Transverse colon (tissue), 4 donors: Measurements from ENCODE around the gene TPST2. TPM values are rescaled to one million over a fixed set of nuclear protein-coding genes. Genes with fewer than 3 reads are reported as not detected.

Experiments used
- DNase-seq: peaks from one replicate; pipeline ENCODE4 v3.0.0-alpha.2; 2019
- H3K27ac ChIP-seq, 4 donors: fragments of 200-600 bp; sonication (generic); 2 replicates each; pipeline ENCODE4 v1.5.1; 2016 to 2018; ENCODE audit warnings: inconsistent platforms in 4 of 4
- H3K27me3 ChIP-seq: fragments of 200-600 bp; sonication (generic); 2 replicates; pipeline ENCODE4 v1.5.1; 2017; ENCODE audit warnings: inconsistent platforms
- H3K36me3 ChIP-seq, 4 donors: fragments of 200-600 bp; sonication (generic); 2 replicates each; pipeline ENCODE4 v1.5.1; 2017 to 2019; ENCODE audit warnings: inconsistent platforms in 4 of 4
- H3K4me1 ChIP-seq, 4 donors: fragments of 200-600 bp; sonication (generic); 2 replicates each; pipeline ENCODE4 v1.5.1; 2017 to 2020; ENCODE audit warnings: inconsistent platforms in 4 of 4
- H3K4me3 ChIP-seq, 4 donors: fragments of 200-600 bp; sonication (generic); 1 replicate in 1 of 4; 2 replicates in 3 of 4; pipeline versions ENCODE4 v1.5.1 to v1.6.1; 2017 to 2019; ENCODE audit warnings: inconsistent platforms in 4 of 4
- H3K9me3 ChIP-seq, 2 donors: fragments of 200-600 bp; sonication (generic); 2 replicates each; pipeline ENCODE4 v1.5.1; 2017 to 2019; ENCODE audit warnings: inconsistent platforms in 2 of 2
- EP300 ChIP-seq: sonication (generic); formaldehyde crosslinking; IDR thresholded peaks from one replicate; pipeline ENCODE4 v1.6.1; 2017; ENCODE audit warnings: antibody characterized with exemption, low read depth
- POLR2A ChIP-seq: fragments of 450-650 bp; IDR thresholded peaks from one replicate; pipeline ENCODE4 v1.6.1; 2016; ENCODE audit warnings: antibody characterized with exemption, mild to moderate bottlenecking, moderate library complexity
- POLR2AphosphoS5 ChIP-seq, 3 donors: sonication (generic); formaldehyde crosslinking; IDR thresholded peaks; one replicate each; pipeline ENCODE4 v1.6.1; 2016; ENCODE audit warnings: antibody characterized with exemption in 3 of 3
- WGBS, 2 donors: methylation state at CpG; one replicate each; pipeline ENCODE4 v1.1.5; 2018; ENCODE audit warnings: low coverage in 1 of 2; 5-methylcytosine and 5-hydroxymethylcytosine counted together
- in situ Hi-C, 4 donors: fragments of 200-750 bp; cut with MboI; loops; one replicate each; pipeline versions ENCODE4 v1.15.0 to v1.15.1; 2017; ENCODE audit warnings: low sequenced_read_pairs in 3 of 4, low pct_ligation_motif_present in 1 of 4, low pct_unique_long_range_greater_than_20kb in 1 of 4
- intact Hi-C: fragments of 100-400 bp; cut with DNase I; formaldehyde crosslinking; loops from one replicate; pipeline ENCODE4 v1.15.1; 2023; ENCODE audit warnings: low total_unique reads
- total RNA-seq, 4 donors: library from RNA; depleted of rRNA; stranded (reverse); fragments of >200 nt; gene quantifications; one replicate each; pipeline ENCODE4 v1.1.0, GENCODE V29; 2016
- TF ChIP-seq, protein P1 (sequence below), 5 experiments: fragments of 200-600 bp in 3 of 5; fragments of 450-650 bp in 2 of 5; sonication (generic) in 3 of 5; IDR thresholded peaks; 1 replicate in 2 of 5; 2 replicates in 3 of 5; pipeline ENCODE4 v1.5.1; 2016 to 2017; ENCODE audit warnings: antibody characterized with exemption in 5 of 5, inconsistent platforms in 3 of 5, mild to moderate bottlenecking in 2 of 5, moderate library complexity in 1 of 5

Gene TPST2
- total RNA-seq, 4 donors from 2014 or later: 14.3 to 35.6 (median 26.8) TPM

DNA sequence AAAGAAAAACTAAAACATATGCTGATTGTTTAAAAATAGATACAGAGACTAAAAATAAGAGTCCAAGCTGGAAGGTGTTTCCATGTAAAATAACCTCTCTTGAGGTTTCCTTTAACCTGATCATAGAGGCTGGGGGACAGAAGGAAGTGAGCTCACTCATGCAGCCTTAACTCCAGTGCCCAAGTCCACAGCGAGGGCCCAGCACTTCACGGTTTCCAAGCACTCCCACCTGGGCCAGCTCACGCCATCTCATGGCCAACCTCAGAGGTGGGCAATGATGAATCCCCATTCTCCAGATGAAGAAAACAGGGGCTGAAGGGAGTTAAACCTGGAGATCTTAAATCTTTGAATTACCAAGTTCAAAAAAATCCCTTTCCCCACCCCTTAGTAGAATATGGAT is 62.8 kb downstream of the TPST2 start:
- Histone ChIP-seq H3K36me3 (peaks cover 0 to 9% (median 0%) of the 10 kb centered on the region in 4 donors), H3K4me1 (no peaks in the 10 kb centered on the region), H3K4me3 (no peak overlapping the region), H3K27ac (no peak overlapping the region), H3K27me3 (no peaks in the 10 kb centered on the region), H3K9me3 (no peaks in the 10 kb centered on the region)
- DNase-seq: no peak
- in situ Hi-C loops (no loop called here), intact Hi-C loops (no loop called here)
- 64 to 100% methylated on average over 2 to 3 of the region's 3 CpGs for WGBS, 2 donors
- no peak for TF ChIP-seq POLR2A
- TF ChIP-seq EP300: no peak
- TF ChIP-seq POLR2AphosphoS5 (IDR thresholded peaks at IDR 0.05): no peak
- TF ChIP-seq, protein P1, sequence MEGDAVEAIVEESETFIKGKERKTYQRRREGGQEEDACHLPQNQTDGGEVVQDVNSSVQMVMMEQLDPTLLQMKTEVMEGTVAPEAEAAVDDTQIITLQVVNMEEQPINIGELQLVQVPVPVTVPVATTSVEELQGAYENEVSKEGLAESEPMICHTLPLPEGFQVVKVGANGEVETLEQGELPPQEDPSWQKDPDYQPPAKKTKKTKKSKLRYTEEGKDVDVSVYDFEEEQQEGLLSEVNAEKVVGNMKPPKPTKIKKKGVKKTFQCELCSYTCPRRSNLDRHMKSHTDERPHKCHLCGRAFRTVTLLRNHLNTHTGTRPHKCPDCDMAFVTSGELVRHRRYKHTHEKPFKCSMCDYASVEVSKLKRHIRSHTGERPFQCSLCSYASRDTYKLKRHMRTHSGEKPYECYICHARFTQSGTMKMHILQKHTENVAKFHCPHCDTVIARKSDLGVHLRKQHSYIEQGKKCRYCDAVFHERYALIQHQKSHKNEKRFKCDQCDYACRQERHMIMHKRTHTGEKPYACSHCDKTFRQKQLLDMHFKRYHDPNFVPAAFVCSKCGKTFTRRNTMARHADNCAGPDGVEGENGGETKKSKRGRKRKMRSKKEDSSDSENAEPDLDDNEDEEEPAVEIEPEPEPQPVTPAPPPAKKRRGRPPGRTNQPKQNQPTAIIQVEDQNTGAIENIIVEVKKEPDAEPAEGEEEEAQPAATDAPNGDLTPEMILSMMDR (IDR thresholded peaks at IDR 0.05): no peak

DNA sequence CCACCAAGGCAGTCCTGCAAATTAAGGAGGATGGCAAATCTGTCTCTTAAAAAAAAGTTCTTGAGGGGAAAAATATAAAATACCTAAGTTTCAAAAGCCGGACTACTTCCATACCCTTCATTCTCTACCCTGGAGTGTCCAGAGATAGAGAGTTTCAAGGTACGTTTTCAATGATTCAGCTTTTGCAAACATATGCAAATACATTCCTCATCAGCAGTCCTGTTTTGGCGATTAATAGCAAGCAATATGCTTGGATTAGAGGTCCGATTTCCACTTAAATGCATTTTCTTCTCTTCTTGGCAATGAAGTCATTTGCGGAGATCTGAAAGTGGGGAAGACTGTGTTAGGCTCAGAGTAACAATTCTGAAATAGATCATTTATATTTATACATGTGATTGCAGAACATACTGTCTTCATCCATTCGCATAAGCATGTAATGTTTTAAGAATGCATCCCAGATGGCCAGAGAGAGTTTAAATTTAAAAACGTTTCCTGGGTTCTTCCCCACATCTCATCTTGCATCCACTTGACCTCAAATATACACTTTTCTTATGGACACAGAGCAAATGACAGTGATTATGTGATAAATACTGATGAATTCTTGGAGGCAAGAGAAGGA is 63.9 kb downstream of the TPST2 start:
- Histone ChIP-seq H3K4me1 (no peaks in the 10 kb centered on the region), H3K27me3 (no peaks in the 10 kb centered on the region), H3K9me3 (no peaks in the 10 kb centered on the region), H3K36me3 (peaks cover 0 to 5% (median 0%) of the 10 kb centered on the region in 4 donors), H3K4me3 (no peak overlapping the region), H3K27ac (no peak overlapping the region)
- in situ Hi-C loops: no loop called here
- no peak for DNase-seq
- intact Hi-C loops: no loop called here
- 82 to 89% methylated on average over 6 to 7 of the region's 7 CpGs for WGBS, 2 donors
- TF ChIP-seq, protein P1 (IDR thresholded peaks at IDR 0.05): no peak
- TF ChIP-seq POLR2A: no peak
- no peak for TF ChIP-seq POLR2AphosphoS5 (IDR thresholded peaks at IDR 0.05)
- no peak for TF ChIP-seq EP300

DNA sequence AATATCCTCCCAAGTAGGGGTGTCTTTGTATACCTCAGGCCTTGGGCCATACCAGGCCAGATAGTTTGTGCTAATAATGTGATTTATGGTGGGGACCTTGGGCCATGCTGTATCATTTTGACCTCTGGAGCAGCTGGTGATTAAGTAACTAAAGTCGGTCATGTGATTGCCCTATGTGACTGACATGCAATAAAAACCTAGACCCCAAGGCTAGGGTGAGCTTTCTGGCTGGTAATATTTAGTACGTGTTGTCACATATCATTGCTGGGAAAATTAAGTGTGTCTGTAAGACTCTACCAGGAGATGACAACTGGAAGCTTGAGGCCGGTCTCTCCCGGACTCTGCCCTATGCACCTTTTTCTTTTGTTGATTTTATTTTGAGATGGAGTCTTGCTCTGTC is 65.1 kb downstream of the TPST2 start:
- DNase-seq: no peak
- Histone ChIP-seq H3K36me3 (peaks cover 0 to 5% (median 0%) of the 10 kb centered on the region in 4 donors), H3K27ac (no peak overlapping the region), H3K27me3 (no peaks in the 10 kb centered on the region), H3K4me1 (no peaks in the 10 kb centered on the region), H3K4me3 (no peak overlapping the region), H3K9me3 (no peaks in the 10 kb centered on the region)
- TF ChIP-seq EP300 (no peak), POLR2AphosphoS5 (IDR thresholded peaks at IDR 0.05) (no peak), POLR2A (no peak)
- TF ChIP-seq, protein P1 (IDR thresholded peaks at IDR 0.05): no peak
- in situ Hi-C loops: no loop called here
- intact Hi-C loops: no loop called here
- 86% methylated on average over 4 of the region's 4 CpGs; no CpG with 5 or more reads in 1 of the 2 donors for WGBS, 2 donors

DNA sequence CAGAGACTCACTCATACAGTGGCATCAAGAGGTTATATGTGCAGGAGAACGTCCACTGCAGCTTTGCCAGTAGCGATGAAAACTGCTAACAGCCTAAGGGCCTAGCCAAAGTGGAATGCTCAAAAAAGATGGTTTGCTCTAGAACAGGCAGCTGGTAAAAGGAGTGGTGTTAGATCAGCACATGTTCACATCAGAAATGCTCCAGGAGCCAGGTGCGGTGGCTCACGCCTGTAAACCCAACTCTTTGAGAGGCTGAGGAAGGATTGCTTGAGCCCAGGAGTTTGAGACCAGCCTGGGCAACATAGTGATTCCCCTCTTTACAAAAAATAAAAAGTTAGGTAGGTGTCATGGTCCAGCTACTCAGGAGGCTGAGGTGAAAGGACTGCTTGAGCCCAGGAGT is 67.3 kb downstream of the TPST2 start:
- WGBS, 2 donors: 92 to 93% methylated on average over 3 to 4 of the region's 4 CpGs
- TF ChIP-seq POLR2A (no peak), EP300 (no peak), POLR2AphosphoS5 (IDR thresholded peaks at IDR 0.05) (no peak)
- TF ChIP-seq, protein P1 (IDR thresholded peaks at IDR 0.05): no peak
- Histone ChIP-seq H3K9me3 (no peaks in the 10 kb centered on the region), H3K4me1 (no peaks in the 10 kb centered on the region), H3K36me3 (peaks cover 0 to under 1% (median 0%) of the 10 kb centered on the region in 4 donors), H3K27me3 (no peaks in the 10 kb centered on the region), H3K4me3 (no peak overlapping the region), H3K27ac (no peak overlapping the region)
- DNase-seq: no peak
- intact Hi-C loops: no loop called here
- in situ Hi-C loops: no loop called here
